AG09309 (cell line): Measurements from ENCODE around the gene DGKD.
"Not testable (repeated sequence)": the region's sequence is repeated elsewhere in the genome, so short reads cannot be mapped to it uniquely, and the experiment has no call there.

ENCODE experiments used
- DNase-seq: peaks from one replicate; pipeline ENCODE4 v3.0.0-alpha.2; 2010; ENCODE audit warnings: low read depth
- H3K4me3 ChIP-seq: 2 replicates; pipeline ENCODE4 v1.5.1; 2011; ENCODE audit warnings: mild to moderate bottlenecking, low read depth, low read length, moderate library complexity; ENCODE audit not compliant: control insufficient read depth
- CTCF ChIP-seq: IDR thresholded peaks from 2 replicates; pipeline ENCODE4 v1.5.1; 2011; ENCODE audit warnings: mild to moderate bottlenecking, low read depth, low read length, inconsistent platforms; ENCODE audit not compliant: insufficient read depth, control insufficient read depth; ENCODE audit errors: missing control alignments

The DGKD gene

GRCh38 chr2:233325814-233326213 is 28.5 kb upstream of the DGKD start:
- no peak for TF ChIP-seq CTCF
- no peak overlapping the region for H3K4me3 ChIP-seq
- no peak for DNase-seq

- TF ChIP-seq CTCF = no peak
- DNase-seq = no peak
- H3K4me3 ChIP-seq = no peak overlapping the region
These were observed 27.8 kb upstream of the DGKD start for GRCh38 chr2:233326500-233326899.

- H3K4me3 ChIP-seq = no peak overlapping the region
- no peak for TF ChIP-seq CTCF
- no peak for DNase-seq
These were observed 25.4 kb upstream of the DGKD start for GRCh38 chr2:233328922-233329321.

GRCh38 chr2:233329489-233330135 is 24.7 kb upstream of the DGKD start:
- no peak for TF ChIP-seq CTCF
- no peak overlapping the region for H3K4me3 ChIP-seq
- DNase-seq = no peak

- TF ChIP-seq CTCF = no peak
- DNase-seq = no peak
- H3K4me3 ChIP-seq = no peak overlapping the region
These were observed 22.8 kb upstream of the DGKD start for GRCh38 chr2:233331536-233331935.

GRCh38 chr2:233332125-233332524 is 22.2 kb upstream of the DGKD start:
- TF ChIP-seq CTCF = no peak
- no peak overlapping the region for H3K4me3 ChIP-seq
- DNase-seq = no peak

GRCh38 chr2:233334915-233335314 is 19.4 kb upstream of the DGKD start:
- no peak for DNase-seq
- H3K4me3 ChIP-seq = no peak overlapping the region

GRCh38 chr2:233336091-233336490 is 18.2 kb upstream of the DGKD start:
- DNase-seq, H3K4me3 ChIP-seq: not testable (repeated sequence)

More at GRCh38 chr2:233334915-233335314, 19.4 kb upstream of the DGKD start:
- no peak for TF ChIP-seq CTCF
